NCI-H774 (cell line): ENCODE results near the gene SRRM5.
"Not testable (repeated sequence)": the region's sequence is repeated elsewhere in the genome, so short reads cannot be mapped to it uniquely, and the experiment has no call there.

Experiments used
- DNase-seq: peaks from one replicate; lab custom pipeline; 2025; lab: John Stamatoyannopoulos, UW

SRRM5 gene

GRCh38 chr19:43591904-43592772, 19.8 kb upstream of the SRRM5 start:
- no peak for DNase-seq

GRCh38 chr19:43592800-43593350, 19.0 kb upstream of the SRRM5 start:
- no peak for DNase-seq

GRCh38 chr19:43594081-43594697, 17.7 kb upstream of the SRRM5 start:
- DNase-seq = no peak

- DNase-seq = peak; percentile 54
Measured at GRCh38 chr19:43594710-43595604, 16.9 kb upstream of the SRRM5 start.

GRCh38 chr19:43595605-43595998, 16.3 kb upstream of the SRRM5 start:
- DNase-seq = no peak

- DNase-seq = peak; percentile 99
Measured at GRCh38 chr19:43595999-43596841, 15.7 kb upstream of the SRRM5 start, which contains the start of the genes IRGQ and ZNF576. TSS of gene IRGQ (minus strand) at chr19:43596134. CDS start at chr19:43595338, 796 bp downstream. TSS of gene ZNF576 (plus strand) at chr19:43596595. CDS start at chr19:43597109, 514 bp downstream.

- no peak for DNase-seq
Measured at GRCh38 chr19:43596842-43597461, 14.9 kb upstream of the SRRM5 start.

GRCh38 chr19:43597876-43598275, 14.0 kb upstream of the SRRM5 start:
- DNase-seq = no peak

GRCh38 chr19:43598445-43599240, 13.2 kb upstream of the SRRM5 start:
- DNase-seq = no peak

- no peak for DNase-seq
Measured at GRCh38 chr19:43599635-43600295, 12.1 kb upstream of the SRRM5 start.

- DNase-seq = not testable (repeated sequence)
Measured at GRCh38 chr19:43600326-43600725, 11.6 kb upstream of the SRRM5 start.

GRCh38 chr19:43605875-43606568, 5.9 kb upstream of the SRRM5 start:
- DNase-seq = no peak

GRCh38 chr19:43606569-43607229, 5.2 kb upstream of the SRRM5 start:
- no peak for DNase-seq

GRCh38 chr19:43607238-43608205, 4.4 kb upstream of the SRRM5 start:
- DNase-seq = no peak

GRCh38 chr19:43609872-43610271, 2.0 kb upstream of the SRRM5 start:
- no peak for DNase-seq

- DNase-seq = no peak
Measured at GRCh38 chr19:43610493-43610892, 1.4 kb upstream of the SRRM5 start.

- no peak for DNase-seq
Measured at GRCh38 chr19:43612374-43612773, 486 bp downstream of the SRRM5 start.
